ENCODE measurements around the gene ZSCAN4. TPM values are rescaled to one million over a fixed set of nuclear protein-coding genes. Genes with fewer than 3 reads are reported as not detected.

Gene ZSCAN4, protein sequence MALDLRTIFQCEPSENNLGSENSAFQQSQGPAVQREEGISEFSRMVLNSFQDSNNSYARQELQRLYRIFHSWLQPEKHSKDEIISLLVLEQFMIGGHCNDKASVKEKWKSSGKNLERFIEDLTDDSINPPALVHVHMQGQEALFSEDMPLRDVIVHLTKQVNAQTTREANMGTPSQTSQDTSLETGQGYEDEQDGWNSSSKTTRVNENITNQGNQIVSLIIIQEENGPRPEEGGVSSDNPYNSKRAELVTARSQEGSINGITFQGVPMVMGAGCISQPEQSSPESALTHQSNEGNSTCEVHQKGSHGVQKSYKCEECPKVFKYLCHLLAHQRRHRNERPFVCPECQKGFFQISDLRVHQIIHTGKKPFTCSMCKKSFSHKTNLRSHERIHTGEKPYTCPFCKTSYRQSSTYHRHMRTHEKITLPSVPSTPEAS
- not detected for total RNA-seq

GRCh38 chr19:57668635-57669034, at the start of gene ZSCAN4:
TSS of gene ZSCAN4 (plus strand) at chr19:57668935. CDS start at chr19:57676146, 7,211 bp downstream.
- TF ChIP-seq CTCF (IDR thresholded peaks at IDR 0.05; ENCODE audit: low read depth), result no peak

DNA sequence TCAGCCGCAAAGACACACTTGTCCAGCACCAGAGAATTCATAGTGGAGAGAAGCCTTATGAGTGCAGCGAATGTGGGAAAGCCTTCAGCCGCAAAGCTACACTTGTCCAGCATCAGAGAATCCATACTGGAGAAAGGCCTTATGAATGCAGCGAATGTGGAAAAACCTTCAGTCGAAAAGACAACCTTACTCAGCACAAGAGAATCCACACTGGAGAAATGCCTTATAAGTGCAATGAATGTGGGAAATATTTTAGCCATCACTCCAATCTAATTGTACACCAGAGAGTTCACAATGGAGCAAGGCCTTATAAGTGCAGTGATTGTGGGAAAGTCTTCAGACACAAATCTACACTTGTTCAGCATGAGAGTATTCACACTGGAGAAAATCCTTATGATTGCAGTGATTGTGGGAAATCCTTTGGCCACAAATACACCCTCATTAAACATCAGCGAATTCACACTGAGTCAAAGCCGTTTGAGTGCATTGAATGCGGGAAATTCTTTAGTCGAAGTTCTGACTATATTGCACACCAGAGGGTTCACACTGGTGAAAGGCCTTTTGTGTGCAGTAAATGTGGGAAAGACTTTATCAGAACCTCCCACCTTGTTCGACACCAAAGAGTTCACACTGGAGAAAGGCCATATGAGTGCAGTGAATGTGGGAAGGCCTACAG, 47.9 kb upstream of the ZSCAN4 start:
- TF ChIP-seq CTCF (IDR thresholded peaks at IDR 0.05; ENCODE audit: low read depth), result no peak

- TF ChIP-seq CTCF (IDR thresholded peaks at IDR 0.05; ENCODE audit: low read depth), result no peak
These were observed 45.6 kb upstream of the ZSCAN4 start for GRCh38 chr19:57623091-57623490.

- no peak for TF ChIP-seq CTCF (IDR thresholded peaks at IDR 0.05; ENCODE audit: low read depth)
These were observed 35.5 kb upstream of the ZSCAN4 start, which contains the start of gene ZNF211 for GRCh38 chr19:57632987-57633831. TSS of gene ZNF211 (plus strand) at chr19:57633168. CDS start at chr19:57633347, 179 bp downstream.

DNA sequence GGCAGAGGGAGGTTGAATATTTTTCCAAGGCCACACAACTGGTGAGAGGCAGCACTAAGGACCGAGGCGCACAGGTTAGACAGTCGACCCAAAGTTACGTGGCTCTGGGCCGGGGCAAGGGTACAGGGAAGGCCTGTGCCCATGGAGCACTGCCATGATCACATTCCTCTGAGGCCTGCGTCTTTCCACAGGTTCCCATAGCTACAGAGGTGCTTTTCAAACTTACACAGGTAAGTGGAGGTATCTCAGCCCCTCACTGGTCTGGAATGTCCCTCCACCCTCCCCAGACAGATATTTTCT, 35.0 kb upstream of the ZSCAN4 start:
- TF ChIP-seq CTCF (IDR thresholded peaks at IDR 0.05; ENCODE audit: low read depth), result no peak

- TF ChIP-seq CTCF (IDR thresholded peaks at IDR 0.05; ENCODE audit: low read depth), result no peak
These were observed 31.4 kb upstream of the ZSCAN4 start for GRCh38 chr19:57637379-57637778.
